ENCODE results near the gene THOC6.
"Not testable (repeated sequence)": the region's sequence is repeated elsewhere in the genome, so short reads cannot be mapped to it uniquely, and the experiment has no call there.

THOC6 gene

GRCh38 chr16:3045758-3046640 is 22.2 kb downstream of the THOC6 start, which contains the start of gene MMP25:
MMP25 (plus strand) TSS chr16:3046561; CDS start chr16:3046918, 357 bp downstream.
- peaks cover 1% of the 10 kb centered on the region; the same call in 1 of the 2 replicates for H3K4me1 ChIP-seq (ENCODE audit: control insufficient read depth, insufficient read depth, low read length)
- H3K27ac ChIP-seq (ENCODE audit: low read length) = no peak within 1 kb of the TSS
- 0 out of 2 replicates have a peak, but pooled peaks cover 3% of the 10 kb centered on the region for H3K36me3 ChIP-seq (ENCODE audit: control insufficient read depth, insufficient read depth, low read length)
- H3K4me3 ChIP-seq (ENCODE audit: low read length) = peak within 1 kb of the TSS; percentile 60
- H3K27me3 ChIP-seq (ENCODE audit: control insufficient read depth, insufficient read depth, low read length) = no peaks in the 10 kb centered on the region
- DNase-seq (ENCODE audit: low read depth, low spot score) = no peak
- no peaks in the 10 kb centered on the region for H3K9me3 ChIP-seq (ENCODE audit: control insufficient read depth, insufficient read depth, low read length)
- no CpG with 5 or more reads among the region's 86 CpGs for WGBS (ENCODE audit: insufficient coverage, insufficient read length)

DNA sequence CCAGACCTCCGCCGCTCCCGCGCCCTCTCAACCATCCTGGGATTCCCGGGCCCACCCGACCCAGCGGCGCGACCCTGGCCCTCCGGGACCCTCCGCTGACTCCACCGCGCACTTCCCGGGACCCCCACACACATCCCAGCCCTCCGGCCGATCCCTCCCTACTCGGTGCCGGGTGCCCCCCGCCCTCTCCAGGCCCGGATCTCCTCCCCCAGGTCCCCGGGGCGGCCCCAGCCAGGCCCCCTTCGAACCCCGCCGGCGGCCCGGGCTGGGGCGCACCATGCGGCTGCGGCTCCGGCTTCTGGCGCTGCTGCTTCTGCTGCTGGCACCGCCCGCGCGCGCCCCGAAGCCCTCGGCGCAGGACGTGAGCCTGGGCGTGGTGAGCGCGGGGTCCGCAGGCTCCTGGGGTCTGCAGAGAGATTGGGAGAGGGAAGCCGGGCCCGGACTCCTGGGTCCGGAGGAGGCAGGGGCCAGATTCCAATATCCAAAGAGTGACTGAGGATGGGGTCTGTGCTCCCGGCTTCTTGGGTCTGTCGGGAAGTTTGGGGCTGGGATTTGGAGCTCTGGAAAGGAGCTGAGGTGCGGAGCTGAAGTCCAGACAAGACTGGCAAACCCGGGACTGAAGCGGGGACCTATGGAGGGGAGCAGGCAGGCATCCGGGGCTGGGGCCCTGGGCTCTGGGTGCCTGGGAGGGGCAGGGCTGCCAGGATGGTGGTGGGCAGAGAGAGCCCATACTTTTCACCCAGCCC is 23.0 kb downstream of the THOC6 start:
- Histone ChIP-seq H3K27ac (ENCODE audit: low read length) (no peak overlapping the region), H3K27me3 (ENCODE audit: control insufficient read depth, insufficient read depth, low read length) (no peaks in the 10 kb centered on the region), H3K9me3 (ENCODE audit: control insufficient read depth, insufficient read depth, low read length) (no peaks in the 10 kb centered on the region), H3K4me1 (ENCODE audit: control insufficient read depth, insufficient read depth, low read length) (peaks cover 1% of the 10 kb centered on the region; the same call in 1 of the 2 replicates), H3K4me3 (ENCODE audit: low read length) (peak overlapping the region; percentile 60), H3K36me3 (ENCODE audit: control insufficient read depth, insufficient read depth, low read length) (0 out of 2 replicates have a peak, but pooled peaks cover 3% of the 10 kb centered on the region)
- no CpG with 5 or more reads among the region's 54 CpGs for WGBS (ENCODE audit: insufficient coverage, insufficient read length)
- no peak for DNase-seq (ENCODE audit: low read depth, low spot score)

DNA sequence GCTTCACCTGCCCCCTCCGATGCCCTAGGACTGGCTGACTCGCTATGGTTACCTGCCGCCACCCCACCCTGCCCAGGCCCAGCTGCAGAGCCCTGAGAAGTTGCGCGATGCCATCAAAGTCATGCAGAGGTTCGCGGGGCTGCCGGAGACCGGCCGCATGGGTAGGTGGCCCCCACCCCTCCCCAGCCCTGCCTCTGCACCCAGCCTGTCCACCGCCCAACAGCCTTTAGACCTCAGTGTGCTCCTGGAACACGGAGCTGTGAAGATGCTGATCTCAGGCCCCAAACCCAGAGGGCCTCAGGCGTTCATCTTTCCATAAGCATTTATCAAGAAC is 23.5 kb downstream of the THOC6 start:
- H3K9me3 ChIP-seq (ENCODE audit: control insufficient read depth, insufficient read depth, low read length) = no peaks in the 10 kb centered on the region
- peak overlapping the region; percentile 60; the same call in 1 of the 2 replicates for H3K4me3 ChIP-seq (ENCODE audit: low read length)
- 0 out of 2 replicates have a peak, but pooled peaks cover 3% of the 10 kb centered on the region for H3K36me3 ChIP-seq (ENCODE audit: control insufficient read depth, insufficient read depth, low read length)
- DNase-seq (ENCODE audit: low read depth, low spot score) = no peak
- H3K4me1 ChIP-seq (ENCODE audit: control insufficient read depth, insufficient read depth, low read length) = peaks cover 1% of the 10 kb centered on the region; the same call in 1 of the 2 replicates
- H3K27me3 ChIP-seq (ENCODE audit: control insufficient read depth, insufficient read depth, low read length) = no peaks in the 10 kb centered on the region
- no peak overlapping the region for H3K27ac ChIP-seq (ENCODE audit: low read length)
- no CpG with 5 or more reads among the region's 13 CpGs for WGBS (ENCODE audit: insufficient coverage, insufficient read length)

GRCh38 chr16:3049921-3050481 is 26.2 kb downstream of the THOC6 start:
- Histone ChIP-seq H3K27me3 (ENCODE audit: control insufficient read depth, insufficient read depth, low read length) (no peaks in the 10 kb centered on the region), H3K36me3 (ENCODE audit: control insufficient read depth, insufficient read depth, low read length) (0 out of 2 replicates have a peak, but pooled peaks cover 3% of the 10 kb centered on the region), H3K4me3 (ENCODE audit: low read length) (no peak overlapping the region), H3K9me3 (ENCODE audit: control insufficient read depth, insufficient read depth, low read length) (no peaks in the 10 kb centered on the region), H3K27ac (ENCODE audit: low read length) (no peak overlapping the region), H3K4me1 (ENCODE audit: control insufficient read depth, insufficient read depth, low read length) (no peaks in the 10 kb centered on the region)
- no CpG with 5 or more reads among the region's 26 CpGs for WGBS (ENCODE audit: insufficient coverage, insufficient read length)
- no peak for DNase-seq (ENCODE audit: low read depth, low spot score)

DNA sequence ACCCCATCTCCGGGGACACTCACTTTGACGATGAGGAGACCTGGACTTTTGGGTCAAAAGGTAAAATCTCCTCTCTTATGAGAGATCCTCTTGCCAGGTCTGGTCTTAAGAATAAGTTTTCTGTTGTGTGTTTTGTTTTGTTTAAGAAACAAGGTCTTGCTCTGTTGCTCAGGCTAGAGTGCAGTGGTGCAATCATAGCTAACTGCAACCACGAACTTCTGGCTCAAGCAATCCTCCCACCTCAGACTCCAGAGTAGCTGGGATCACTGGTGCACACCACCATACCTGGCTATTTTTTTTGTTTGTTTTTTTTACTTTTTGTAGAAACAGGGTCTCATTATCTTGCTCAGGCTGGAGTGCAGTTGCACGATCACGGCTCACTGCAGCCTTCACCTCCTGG is 26.7 kb downstream of the THOC6 start:
- H3K27me3 ChIP-seq (ENCODE audit: control insufficient read depth, insufficient read depth, low read length) = no peaks in the 10 kb centered on the region
- H3K9me3 ChIP-seq (ENCODE audit: control insufficient read depth, insufficient read depth, low read length) = no peaks in the 10 kb centered on the region
- H3K36me3 ChIP-seq (ENCODE audit: control insufficient read depth, insufficient read depth, low read length) = 0 out of 2 replicates have a peak, but pooled peaks cover 3% of the 10 kb centered on the region
- no peaks in the 10 kb centered on the region for H3K4me1 ChIP-seq (ENCODE audit: control insufficient read depth, insufficient read depth, low read length)
- H3K4me3 ChIP-seq (ENCODE audit: low read length) = no peak overlapping the region
- no peak overlapping the region for H3K27ac ChIP-seq (ENCODE audit: low read length)
- WGBS (ENCODE audit: insufficient coverage, insufficient read length) = no CpG with 5 or more reads among the region's 5 CpGs
- no peak for DNase-seq (ENCODE audit: low read depth, low spot score)

- 100% methylated on average over 2 of the region's 4 CpGs for WGBS (ENCODE audit: insufficient coverage, insufficient read length)
- H3K9me3 ChIP-seq (ENCODE audit: control insufficient read depth, insufficient read depth, low read length) = no peaks in the 10 kb centered on the region
- H3K27ac ChIP-seq (ENCODE audit: low read length) = no peak overlapping the region
- no peak overlapping the region for H3K4me3 ChIP-seq (ENCODE audit: low read length)
- 0 out of 2 replicates have a peak, but pooled peaks cover 3% of the 10 kb centered on the region for H3K36me3 ChIP-seq (ENCODE audit: control insufficient read depth, insufficient read depth, low read length)
- H3K4me1 ChIP-seq (ENCODE audit: control insufficient read depth, insufficient read depth, low read length) = no peaks in the 10 kb centered on the region
- H3K27me3 ChIP-seq (ENCODE audit: control insufficient read depth, insufficient read depth, low read length) = no peaks in the 10 kb centered on the region
- no peak for DNase-seq (ENCODE audit: low read depth, low spot score)
Measured at GRCh38 chr16:3051009-3051408, 27.2 kb downstream of the THOC6 start.

- Histone ChIP-seq H3K36me3 (ENCODE audit: control insufficient read depth, insufficient read depth, low read length) (0 out of 2 replicates have a peak, but pooled peaks cover 3% of the 10 kb centered on the region), H3K4me3 (ENCODE audit: low read length) (no peak overlapping the region), H3K4me1 (ENCODE audit: control insufficient read depth, insufficient read depth, low read length) (no peaks in the 10 kb centered on the region), H3K9me3 (ENCODE audit: control insufficient read depth, insufficient read depth, low read length) (no peaks in the 10 kb centered on the region), H3K27ac (ENCODE audit: low read length) (no peak overlapping the region), H3K27me3 (ENCODE audit: control insufficient read depth, insufficient read depth, low read length) (no peaks in the 10 kb centered on the region)
- no peak for DNase-seq (ENCODE audit: low read depth, low spot score)
- WGBS (ENCODE audit: insufficient coverage, insufficient read length) = no CpG with 5 or more reads among the region's 9 CpGs
Measured at GRCh38 chr16:3051494-3051893, 27.7 kb downstream of the THOC6 start.

GRCh38 chr16:3052571-3053329 is 28.9 kb downstream of the THOC6 start:
- H3K4me3 ChIP-seq (ENCODE audit: low read length); H3K27ac ChIP-seq (ENCODE audit: low read length); H3K36me3 ChIP-seq (ENCODE audit: control insufficient read depth, insufficient read depth, low read length); DNase-seq (ENCODE audit: low read depth, low spot score); H3K27me3 ChIP-seq (ENCODE audit: control insufficient read depth, insufficient read depth, low read length); H3K4me1 ChIP-seq (ENCODE audit: control insufficient read depth, insufficient read depth, low read length); H3K9me3 ChIP-seq (ENCODE audit: control insufficient read depth, insufficient read depth, low read length): not testable (repeated sequence)
- no CpG with 5 or more reads among the region's 12 CpGs for WGBS (ENCODE audit: insufficient coverage, insufficient read length)

GRCh38 chr16:3053330-3053710 is 29.5 kb downstream of the THOC6 start:
- not testable (repeated sequence) for DNase-seq (ENCODE audit: low read depth, low spot score); H3K4me3 ChIP-seq (ENCODE audit: low read length); H3K27ac ChIP-seq (ENCODE audit: low read length); H3K36me3 ChIP-seq (ENCODE audit: control insufficient read depth, insufficient read depth, low read length); H3K4me1 ChIP-seq (ENCODE audit: control insufficient read depth, insufficient read depth, low read length); H3K9me3 ChIP-seq (ENCODE audit: control insufficient read depth, insufficient read depth, low read length); H3K27me3 ChIP-seq (ENCODE audit: control insufficient read depth, insufficient read depth, low read length)
- WGBS (ENCODE audit: insufficient coverage, insufficient read length) = no CpG with 5 or more reads among the region's 13 CpGs
